HG03520 (cell line): ENCODE data around the gene ACTC1.

Source experiments
- ATAC-seq: cut with Tn5 transposase; IDR thresholded peaks from one replicate; pipeline ENCODE4 v1.9.1; 2021; ENCODE audit warnings: mild to moderate bottlenecking, moderate library complexity; ENCODE audit not compliant: unreplicated experiment

ACTC1 gene

GRCh38 chr15:34802371-34802770 is 7.0 kb upstream of the ACTC1 start:
- no peak for ATAC-seq

DNA sequence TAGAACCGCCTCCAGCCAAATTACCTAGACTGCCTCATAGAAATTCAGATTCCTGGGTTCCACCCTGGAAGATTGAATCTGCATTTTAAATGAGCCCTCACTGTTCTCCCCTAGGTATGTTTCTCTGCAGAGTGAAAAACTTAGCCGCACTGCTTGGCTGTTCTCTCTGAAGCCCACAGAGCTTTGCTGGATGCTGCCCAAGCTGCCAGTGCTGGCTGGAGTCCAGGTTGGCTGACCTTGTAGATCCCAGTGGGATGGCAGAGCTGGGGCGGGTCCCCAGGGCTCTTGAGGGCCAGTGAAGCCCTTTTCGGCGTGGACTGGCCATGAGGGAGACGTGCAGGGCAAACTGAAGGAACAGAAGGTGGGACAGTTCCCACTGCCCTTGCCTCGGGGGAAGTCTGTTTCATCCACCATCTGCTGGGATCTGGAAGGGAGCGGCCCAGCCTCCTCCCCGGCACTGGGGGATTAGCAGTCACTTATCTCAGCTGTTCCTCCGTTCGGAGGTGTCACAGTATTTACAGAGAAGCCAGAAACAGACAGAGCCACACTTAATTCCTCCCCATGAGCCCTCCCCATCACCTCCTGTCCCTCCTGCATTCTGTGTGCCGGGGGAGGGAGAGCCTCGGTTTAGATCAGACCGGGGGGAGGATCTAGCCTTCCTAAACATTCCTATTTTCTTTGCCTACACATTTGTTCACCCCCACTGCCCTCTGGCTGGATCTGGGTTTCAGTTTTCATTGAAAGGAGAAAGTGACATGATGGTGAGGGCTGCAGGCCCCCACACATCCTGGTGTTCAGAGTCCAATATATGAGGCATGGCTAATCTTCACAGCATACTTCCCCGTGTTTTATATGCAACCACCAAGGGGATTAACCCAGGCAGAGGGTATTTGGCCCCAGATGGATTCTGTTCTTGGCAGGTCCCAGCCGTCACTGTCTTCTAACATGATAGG is 4.1 kb upstream of the ACTC1 start:
- ATAC-seq: no peak

GRCh38 chr15:34796847-34797435 is 1.6 kb upstream of the ACTC1 start:
- no peak for ATAC-seq

GRCh38 chr15:34794590-34795206 is 651 bp downstream of the ACTC1 start:
- ATAC-seq: no peak

- ATAC-seq: no peak
These were observed 1.4 kb downstream of the ACTC1 start for GRCh38 chr15:34793901-34794300.

GRCh38 chr15:34793071-34793470 is 2.3 kb downstream of the ACTC1 start:
- ATAC-seq: no peak

DNA sequence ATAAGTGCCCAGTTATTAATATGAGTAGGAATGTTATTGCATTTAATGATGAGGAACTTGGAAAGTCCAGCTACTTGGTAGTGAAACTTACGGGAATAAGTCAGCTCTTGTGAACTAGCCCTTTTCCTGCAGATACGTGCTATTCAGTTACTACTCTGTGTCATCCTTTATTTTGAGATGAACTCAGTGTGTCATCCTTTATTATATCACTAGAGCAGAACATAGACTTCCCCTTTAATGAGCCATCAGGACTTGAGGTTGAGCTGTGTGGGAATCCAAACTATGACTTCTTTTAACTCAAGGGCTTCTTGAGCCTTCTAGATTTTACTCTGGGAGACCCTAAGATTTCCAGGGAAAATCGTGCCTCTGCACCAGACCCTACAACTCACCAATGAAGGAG is 3.6 kb downstream of the ACTC1 start:
- no peak for ATAC-seq

GRCh38 chr15:34790121-34790520 is 5.2 kb downstream of the ACTC1 start:
- ATAC-seq: no peak

DNA sequence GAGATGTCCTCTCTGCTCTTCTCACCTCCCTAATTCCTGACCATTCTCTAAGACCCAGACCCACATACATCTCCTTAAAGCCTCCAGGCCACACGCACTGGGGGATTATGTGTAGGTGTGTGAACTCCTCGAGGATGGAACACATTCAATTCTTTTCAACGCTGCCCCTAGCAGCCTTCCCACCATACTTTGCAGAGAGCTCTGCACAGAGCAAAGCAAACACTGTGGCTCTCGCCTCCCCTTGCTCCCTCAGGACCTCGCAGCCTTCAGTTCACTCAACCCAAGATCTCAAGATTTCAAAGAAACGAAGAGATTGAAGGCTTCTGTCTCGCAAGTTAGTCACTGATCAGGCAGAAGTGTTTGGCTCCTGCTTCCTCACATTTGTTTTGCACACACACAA is 6.0 kb downstream of the ACTC1 start:
- no peak for ATAC-seq

GRCh38 chr15:34786206-34786605 is 9.1 kb downstream of the ACTC1 start:
- no peak for ATAC-seq

DNA sequence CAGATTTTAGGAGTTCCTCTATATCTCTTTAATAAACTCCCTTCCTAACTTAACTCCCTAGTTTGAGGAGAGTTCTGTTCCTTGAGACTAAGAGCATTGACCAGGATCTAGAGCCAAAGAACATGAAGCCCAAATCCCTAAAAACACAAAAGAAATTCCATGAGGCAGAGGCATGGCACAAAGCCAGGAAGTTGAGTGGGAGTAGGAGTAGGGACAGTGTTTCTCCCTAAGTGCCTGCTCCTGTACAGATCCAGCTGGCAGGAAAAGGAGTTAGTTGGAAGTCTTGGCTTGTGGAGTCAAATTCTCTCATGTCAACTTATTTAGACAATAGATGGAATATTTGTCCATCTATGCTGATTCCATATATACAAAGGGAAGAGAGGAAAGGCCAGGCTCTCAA is 11.4 kb downstream of the ACTC1 start:
- no peak for ATAC-seq

GRCh38 chr15:34783431-34783830 is 11.9 kb downstream of the ACTC1 start:
- ATAC-seq: no peak

GRCh38 chr15:34782901-34783300 is 12.4 kb downstream of the ACTC1 start:
- ATAC-seq: no peak

DNA sequence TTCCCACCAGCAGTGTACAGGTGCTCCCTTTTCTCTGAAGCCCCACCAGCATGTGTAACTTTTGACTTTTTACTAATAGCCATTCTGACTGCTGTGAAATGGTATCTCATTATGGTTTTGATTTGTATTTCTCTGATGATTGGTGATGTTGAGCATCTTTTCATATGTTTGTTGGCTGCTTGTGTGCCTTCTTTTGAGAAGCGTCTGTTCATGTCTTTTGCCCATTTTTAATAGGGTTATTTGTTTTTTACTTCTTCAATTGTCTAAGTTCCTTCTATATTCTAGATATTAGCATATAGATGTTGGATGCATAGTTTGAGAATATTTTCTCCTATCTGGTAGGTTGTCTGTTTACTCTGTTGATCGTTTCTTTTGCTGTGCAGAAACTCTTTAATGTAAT is 14.6 kb downstream of the ACTC1 start:
- ATAC-seq: no peak

- ATAC-seq: no peak
These were observed 18.7 kb downstream of the ACTC1 start for GRCh38 chr15:34776606-34777105.

DNA sequence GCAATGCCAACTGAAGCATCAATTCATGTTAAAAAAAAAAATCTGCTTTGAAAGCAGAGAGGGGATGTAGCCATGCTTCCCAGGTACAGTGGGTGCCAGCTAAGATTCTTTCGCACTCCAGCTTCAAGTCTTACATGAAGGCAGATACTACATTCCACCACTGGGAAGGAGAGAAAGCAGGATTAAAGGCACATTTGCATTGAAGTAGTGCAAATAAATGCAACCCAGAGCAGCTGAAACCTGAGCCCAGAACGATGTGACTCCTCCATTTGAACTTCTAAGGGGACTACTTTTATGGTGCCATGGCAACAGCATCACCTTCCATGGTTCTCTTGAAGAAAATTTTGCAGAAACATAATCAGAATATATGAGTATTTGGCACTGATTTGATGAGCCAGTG is 21.4 kb downstream of the ACTC1 start:
- ATAC-seq: no peak

DNA sequence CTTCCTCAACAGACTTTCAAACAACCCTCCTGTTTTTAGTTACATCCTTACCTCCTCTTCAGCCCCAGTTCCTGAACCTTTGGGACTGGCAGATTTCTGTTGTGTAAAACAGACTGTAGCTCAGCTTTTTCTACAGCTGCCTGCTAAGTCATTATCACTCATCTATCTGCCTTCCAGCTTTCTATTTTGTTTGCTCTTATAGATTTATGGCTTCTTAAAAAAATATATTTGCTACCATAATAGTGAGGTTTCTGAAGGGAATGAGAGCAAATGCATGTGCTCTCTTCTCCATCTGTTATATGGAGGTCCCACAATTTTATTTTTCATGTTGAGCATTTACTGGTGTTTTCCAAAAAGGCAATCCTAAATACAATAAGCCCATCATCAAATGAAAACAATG is 22.3 kb downstream of the ACTC1 start:
- no peak for ATAC-seq

DNA sequence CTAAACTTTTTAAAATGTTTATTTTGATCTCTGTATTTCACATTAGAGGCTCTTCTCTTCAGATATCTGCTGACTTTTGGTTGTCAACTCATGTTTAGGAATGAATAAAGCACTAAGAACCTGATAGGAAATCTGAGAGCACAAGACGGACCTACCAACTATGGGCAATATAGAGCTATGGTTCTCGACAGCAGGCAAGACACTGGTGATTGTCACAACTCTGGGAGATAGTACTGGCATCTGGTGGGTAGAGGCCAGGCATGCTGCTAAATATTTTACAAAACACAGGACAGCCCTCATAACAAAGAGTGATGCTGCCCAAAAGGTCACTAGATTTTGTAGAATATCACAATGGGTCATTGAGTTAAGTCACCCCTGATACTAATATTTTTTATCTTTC is 23.0 kb downstream of the ACTC1 start:
- ATAC-seq: no peak

GRCh38 chr15:34769711-34770110 is 25.6 kb downstream of the ACTC1 start:
- no peak for ATAC-seq

DNA sequence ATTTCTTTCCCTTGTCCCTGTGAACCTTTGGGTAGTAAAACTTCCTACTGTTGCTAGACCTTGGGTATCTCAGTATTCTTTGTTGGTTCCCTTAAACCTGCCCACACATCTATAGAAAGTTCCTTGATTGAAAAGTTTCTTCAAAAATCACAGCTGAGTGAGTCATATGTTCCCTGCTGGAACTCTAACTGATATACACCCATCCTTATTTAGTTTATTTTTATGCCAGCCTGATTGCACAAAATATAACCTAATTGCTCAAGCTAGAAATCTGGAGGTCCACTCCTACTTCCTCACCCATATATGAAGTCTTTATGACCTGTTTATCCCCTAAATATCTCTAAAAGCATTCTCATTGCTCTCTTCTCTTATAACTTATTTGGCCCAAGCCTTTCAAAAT is 26.8 kb downstream of the ACTC1 start:
- ATAC-seq: no peak

GRCh38 chr15:34765741-34766140 is 29.6 kb downstream of the ACTC1 start:
- ATAC-seq: no peak

GRCh38 chr15:34760909-34761308 is 34.4 kb downstream of the ACTC1 start:
- ATAC-seq: no peak
